Right lobe of liver (tissue), 4 donors: Measurements from ENCODE around the gene CD74.

Experiments used
- CTCF ChIP-seq, 4 donors: fragments of 200-600 bp in 3 of 4; fragments of 450-650 bp in 1 of 4; IDR thresholded peaks; one replicate each; pipeline versions ENCODE4 v1.5.1 to v1.8.0; 2016 to 2022; ENCODE audit warnings: antibody characterized with exemption in 4 of 4, mild to moderate bottlenecking in 2 of 4
- POLR2A ChIP-seq: fragments of 450-650 bp; IDR thresholded peaks from one replicate; pipeline ENCODE4 v1.6.1; 2017; ENCODE audit warnings: antibody characterized with exemption, mild to moderate bottlenecking
- donor health status: DM: no; HTN: no; CAD: no.
- donor health status: DM: no; HTN: no; CAD: no.
- donor health status: DM: no; HTN: yes; CAD: no.

- TF ChIP-seq CTCF (IDR thresholded peaks at IDR 0.05) (no peak), POLR2A (no peak)
Measured at GRCh38 chr5:150394912-150395687, 17.6 kb downstream of the CD74 start.
